WTC11 (cell line): ENCODE results near the gene PGAM5.

Experiments used
- ATF1 ChIP-seq: sonication (generic); formaldehyde crosslinking; IDR thresholded peaks from 2 replicates; pipeline ENCODE4 v1.8.1; 2023; ENCODE audit warnings: mild to moderate bottlenecking, moderate library complexity, missing genetic modification reagents
- CREM ChIP-seq: sonication (generic); formaldehyde crosslinking; IDR thresholded peaks from 2 replicates; pipeline ENCODE4 v1.8.1; 2022; ENCODE audit warnings: mild to moderate bottlenecking, missing genetic modification reagents, moderate library complexity
- ELF4 ChIP-seq: sonication (generic); formaldehyde crosslinking; IDR thresholded peaks from 2 replicates; pipeline ENCODE4 v1.8.1; 2022; ENCODE audit warnings: low read depth, mild to moderate bottlenecking, moderate library complexity, missing genetic modification reagents
- GRHL2 ChIP-seq: fragments of 250-450 bp; sonication (Bioruptor Pico); IDR thresholded peaks from 2 replicates; pipeline ENCODE4 v1.8.0; 2022; ENCODE audit warnings: mild to moderate bottlenecking, moderate library complexity; ENCODE audit not compliant: insufficient replicate concordance, severe bottlenecking
- NR3C1 ChIP-seq: sonication (generic); formaldehyde crosslinking; conservative IDR thresholded peaks from 2 replicates; pipeline ENCODE4 v1.8.1; 2023; ENCODE audit warnings: low read depth, mild to moderate bottlenecking, missing genetic modification reagents
- TCF7 ChIP-seq: sonication (generic); formaldehyde crosslinking; IDR thresholded peaks from 2 replicates; pipeline ENCODE4 v1.8.0; 2022; ENCODE audit warnings: mild to moderate bottlenecking, low read depth, missing genetic modification reagents, moderate library complexity
- ZNF396 ChIP-seq: fragments of 250-450 bp; sonication (Bioruptor Pico); IDR thresholded peaks from 2 replicates; pipeline ENCODE4 v1.8.0; 2021; ENCODE audit warnings: mild to moderate bottlenecking, moderate library complexity, borderline replicate concordance
- TF ChIP-seq, protein P1 (sequence below): fragments of 200-600 bp; IDR thresholded peaks from 2 replicates; pipeline ENCODE4 v1.8.0; 2022; ENCODE audit warnings: antibody characterized with exemption
- TF ChIP-seq, protein P2 (sequence below): sonication (generic); formaldehyde crosslinking; conservative IDR thresholded peaks from 2 replicates; pipeline ENCODE4 v1.8.1; 2022; ENCODE audit warnings: mild to moderate bottlenecking, missing genetic modification reagents
- TF ChIP-seq, protein P3 (sequence below): fragments of 250-450 bp; sonication (Bioruptor Pico); IDR thresholded peaks from 2 replicates; pipeline ENCODE4 v1.9.0; 2021; ENCODE audit warnings: mild to moderate bottlenecking, borderline replicate concordance
- TF ChIP-seq, protein P4 (sequence below): sonication (generic); formaldehyde crosslinking; IDR thresholded peaks from 2 replicates; pipeline ENCODE4 v1.8.1; 2022; ENCODE audit warnings: low read depth, missing genetic modification reagents, borderline replicate concordance
- TF ChIP-seq, protein P5 (sequence below): sonication (generic); formaldehyde crosslinking; IDR thresholded peaks from 2 replicates; pipeline ENCODE4 v1.8.0; 2022; ENCODE audit warnings: mild to moderate bottlenecking, missing genetic modification reagents

DNA sequence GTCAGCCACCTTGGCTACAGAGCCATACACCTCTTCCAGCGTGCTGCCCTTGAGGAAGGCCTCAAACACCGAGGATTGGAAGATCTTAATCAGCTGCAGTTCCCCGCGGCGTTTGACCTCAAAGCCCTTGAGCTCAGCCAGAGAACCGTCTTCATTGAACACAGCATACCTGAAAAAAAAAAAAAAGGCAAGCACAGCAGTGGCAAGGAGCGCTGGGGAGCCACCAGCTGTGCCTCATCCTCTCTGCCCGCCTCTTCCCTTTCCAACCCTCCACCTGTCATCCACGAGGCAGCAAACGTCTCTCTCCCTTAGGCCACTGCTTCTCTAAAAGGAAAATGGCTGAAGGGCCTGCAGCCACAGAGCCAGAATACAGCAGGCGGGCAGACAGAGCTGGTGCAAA lies 49.6 kb upstream of the PGAM5 start:
- TF ChIP-seq, protein P1, sequence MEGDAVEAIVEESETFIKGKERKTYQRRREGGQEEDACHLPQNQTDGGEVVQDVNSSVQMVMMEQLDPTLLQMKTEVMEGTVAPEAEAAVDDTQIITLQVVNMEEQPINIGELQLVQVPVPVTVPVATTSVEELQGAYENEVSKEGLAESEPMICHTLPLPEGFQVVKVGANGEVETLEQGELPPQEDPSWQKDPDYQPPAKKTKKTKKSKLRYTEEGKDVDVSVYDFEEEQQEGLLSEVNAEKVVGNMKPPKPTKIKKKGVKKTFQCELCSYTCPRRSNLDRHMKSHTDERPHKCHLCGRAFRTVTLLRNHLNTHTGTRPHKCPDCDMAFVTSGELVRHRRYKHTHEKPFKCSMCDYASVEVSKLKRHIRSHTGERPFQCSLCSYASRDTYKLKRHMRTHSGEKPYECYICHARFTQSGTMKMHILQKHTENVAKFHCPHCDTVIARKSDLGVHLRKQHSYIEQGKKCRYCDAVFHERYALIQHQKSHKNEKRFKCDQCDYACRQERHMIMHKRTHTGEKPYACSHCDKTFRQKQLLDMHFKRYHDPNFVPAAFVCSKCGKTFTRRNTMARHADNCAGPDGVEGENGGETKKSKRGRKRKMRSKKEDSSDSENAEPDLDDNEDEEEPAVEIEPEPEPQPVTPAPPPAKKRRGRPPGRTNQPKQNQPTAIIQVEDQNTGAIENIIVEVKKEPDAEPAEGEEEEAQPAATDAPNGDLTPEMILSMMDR: no peak
- TF ChIP-seq ATF1 (CRISPR knock-in tag) (no peak), ZNF396 (CRISPR knock-in tag) (no peak), TCF7 (CRISPR knock-in tag) (no peak), ELF4 (CRISPR knock-in tag) (no peak), NR3C1 (CRISPR knock-in tag) (no peak), GRHL2 (CRISPR knock-in tag) (no peak), CREM (CRISPR knock-in tag) (no peak)
- TF ChIP-seq, protein P2, sequence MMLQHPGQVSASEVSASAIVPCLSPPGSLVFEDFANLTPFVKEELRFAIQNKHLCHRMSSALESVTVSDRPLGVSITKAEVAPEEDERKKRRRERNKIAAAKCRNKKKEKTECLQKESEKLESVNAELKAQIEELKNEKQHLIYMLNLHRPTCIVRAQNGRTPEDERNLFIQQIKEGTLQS (CRISPR knock-in tag): no peak
- TF ChIP-seq, protein P3, sequence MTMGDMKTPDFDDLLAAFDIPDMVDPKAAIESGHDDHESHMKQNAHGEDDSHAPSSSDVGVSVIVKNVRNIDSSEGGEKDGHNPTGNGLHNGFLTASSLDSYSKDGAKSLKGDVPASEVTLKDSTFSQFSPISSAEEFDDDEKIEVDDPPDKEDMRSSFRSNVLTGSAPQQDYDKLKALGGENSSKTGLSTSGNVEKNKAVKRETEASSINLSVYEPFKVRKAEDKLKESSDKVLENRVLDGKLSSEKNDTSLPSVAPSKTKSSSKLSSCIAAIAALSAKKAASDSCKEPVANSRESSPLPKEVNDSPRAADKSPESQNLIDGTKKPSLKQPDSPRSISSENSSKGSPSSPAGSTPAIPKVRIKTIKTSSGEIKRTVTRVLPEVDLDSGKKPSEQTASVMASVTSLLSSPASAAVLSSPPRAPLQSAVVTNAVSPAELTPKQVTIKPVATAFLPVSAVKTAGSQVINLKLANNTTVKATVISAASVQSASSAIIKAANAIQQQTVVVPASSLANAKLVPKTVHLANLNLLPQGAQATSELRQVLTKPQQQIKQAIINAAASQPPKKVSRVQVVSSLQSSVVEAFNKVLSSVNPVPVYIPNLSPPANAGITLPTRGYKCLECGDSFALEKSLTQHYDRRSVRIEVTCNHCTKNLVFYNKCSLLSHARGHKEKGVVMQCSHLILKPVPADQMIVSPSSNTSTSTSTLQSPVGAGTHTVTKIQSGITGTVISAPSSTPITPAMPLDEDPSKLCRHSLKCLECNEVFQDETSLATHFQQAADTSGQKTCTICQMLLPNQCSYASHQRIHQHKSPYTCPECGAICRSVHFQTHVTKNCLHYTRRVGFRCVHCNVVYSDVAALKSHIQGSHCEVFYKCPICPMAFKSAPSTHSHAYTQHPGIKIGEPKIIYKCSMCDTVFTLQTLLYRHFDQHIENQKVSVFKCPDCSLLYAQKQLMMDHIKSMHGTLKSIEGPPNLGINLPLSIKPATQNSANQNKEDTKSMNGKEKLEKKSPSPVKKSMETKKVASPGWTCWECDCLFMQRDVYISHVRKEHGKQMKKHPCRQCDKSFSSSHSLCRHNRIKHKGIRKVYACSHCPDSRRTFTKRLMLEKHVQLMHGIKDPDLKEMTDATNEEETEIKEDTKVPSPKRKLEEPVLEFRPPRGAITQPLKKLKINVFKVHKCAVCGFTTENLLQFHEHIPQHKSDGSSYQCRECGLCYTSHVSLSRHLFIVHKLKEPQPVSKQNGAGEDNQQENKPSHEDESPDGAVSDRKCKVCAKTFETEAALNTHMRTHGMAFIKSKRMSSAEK (CRISPR knock-in tag): no peak
- TF ChIP-seq, protein P4, sequence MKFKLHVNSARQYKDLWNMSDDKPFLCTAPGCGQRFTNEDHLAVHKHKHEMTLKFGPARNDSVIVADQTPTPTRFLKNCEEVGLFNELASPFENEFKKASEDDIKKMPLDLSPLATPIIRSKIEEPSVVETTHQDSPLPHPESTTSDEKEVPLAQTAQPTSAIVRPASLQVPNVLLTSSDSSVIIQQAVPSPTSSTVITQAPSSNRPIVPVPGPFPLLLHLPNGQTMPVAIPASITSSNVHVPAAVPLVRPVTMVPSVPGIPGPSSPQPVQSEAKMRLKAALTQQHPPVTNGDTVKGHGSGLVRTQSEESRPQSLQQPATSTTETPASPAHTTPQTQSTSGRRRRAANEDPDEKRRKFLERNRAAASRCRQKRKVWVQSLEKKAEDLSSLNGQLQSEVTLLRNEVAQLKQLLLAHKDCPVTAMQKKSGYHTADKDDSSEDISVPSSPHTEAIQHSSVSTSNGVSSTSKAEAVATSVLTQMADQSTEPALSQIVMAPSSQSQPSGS (CRISPR knock-in tag): no peak
- TF ChIP-seq, protein P5, sequence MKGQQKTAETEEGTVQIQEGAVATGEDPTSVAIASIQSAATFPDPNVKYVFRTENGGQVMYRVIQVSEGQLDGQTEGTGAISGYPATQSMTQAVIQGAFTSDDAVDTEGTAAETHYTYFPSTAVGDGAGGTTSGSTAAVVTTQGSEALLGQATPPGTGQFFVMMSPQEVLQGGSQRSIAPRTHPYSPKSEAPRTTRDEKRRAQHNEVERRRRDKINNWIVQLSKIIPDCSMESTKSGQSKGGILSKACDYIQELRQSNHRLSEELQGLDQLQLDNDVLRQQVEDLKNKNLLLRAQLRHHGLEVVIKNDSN (CRISPR knock-in tag): no peak
